Retinal pigment epithelial cell (primary cell): Measurements from ENCODE around the gene RAI14.

Experiments
- DNase-seq: peaks from one replicate; pipeline ENCODE4 v3.0.0-alpha.2; 2010; ENCODE audit warnings: low read depth
- H3K4me3 ChIP-seq: 2 replicates; pipeline ENCODE4 v1.5.1; 2011; ENCODE audit warnings: mild to moderate bottlenecking, low read length, control low read depth, moderate library complexity
- CTCF ChIP-seq: conservative IDR thresholded peaks from 2 replicates; pipeline ENCODE4 v1.5.1; 2011; ENCODE audit warnings: low read depth, low read length, control low read depth, inconsistent platforms

RAI14 gene

GRCh38 chr5:34626036-34626435, 30.1 kb upstream of the RAI14 start:
- DNase-seq, result no peak

GRCh38 chr5:34626751-34627150, 29.4 kb upstream of the RAI14 start:
- TF ChIP-seq CTCF, result no peak

More at GRCh38 chr5:34626036-34626435, 30.1 kb upstream of the RAI14 start:
- TF ChIP-seq CTCF, result no peak
- H3K4me3 ChIP-seq, result no peak overlapping the region

GRCh38 chr5:34627794-34628193, 28.3 kb upstream of the RAI14 start:
- DNase-seq, result no peak
- H3K4me3 ChIP-seq, result no peak overlapping the region
- TF ChIP-seq CTCF, result no peak

More at GRCh38 chr5:34626751-34627150, 29.4 kb upstream of the RAI14 start:
- no peak for DNase-seq
- no peak overlapping the region for H3K4me3 ChIP-seq

- no peak for DNase-seq
- H3K4me3 ChIP-seq, result no peak overlapping the region
- no peak for TF ChIP-seq CTCF
Observed at GRCh38 chr5:34628373-34628772, 27.8 kb upstream of the RAI14 start.

GRCh38 chr5:34630596-34630995, 25.5 kb upstream of the RAI14 start:
- no peak for DNase-seq
- no peak for TF ChIP-seq CTCF
- H3K4me3 ChIP-seq, result no peak overlapping the region

GRCh38 chr5:34632807-34633422, 23.2 kb upstream of the RAI14 start:
- DNase-seq, result no peak
- TF ChIP-seq CTCF, result no peak
- H3K4me3 ChIP-seq, result no peak overlapping the region

- no peak overlapping the region for H3K4me3 ChIP-seq
- no peak for TF ChIP-seq CTCF
- no peak for DNase-seq
Observed at GRCh38 chr5:34639852-34640626, 16.1 kb upstream of the RAI14 start.
